Ovary (tissue), 9 donors: ENCODE data around the gene RANBP17. TPM values are rescaled to one million over a fixed set of nuclear protein-coding genes. Genes with fewer than 3 reads are reported as not detected.

Experiments
- DNase-seq, 5 donors: peaks; one replicate each; pipeline ENCODE4 v3.0.0-alpha.2; 2019 to 2020
- H3K27ac ChIP-seq, 2 donors: fragments of 200-600 bp; one replicate each; pipeline versions ENCODE4 v1.5.1 to v1.8.0; 2019 to 2022
- H3K27me3 ChIP-seq: fragments of 200-600 bp; one replicate; pipeline ENCODE4 v1.8.0; 2022
- H3K36me3 ChIP-seq: fragments of 200-600 bp; sonication (generic); one replicate; pipeline ENCODE4 v1.5.1; 2019
- H3K4me1 ChIP-seq: one replicate; pipeline ENCODE4 v1.8.1; 2013; ENCODE audit warnings: mild to moderate bottlenecking, moderate library complexity; ENCODE audit not compliant: insufficient read depth
- H3K4me3 ChIP-seq: fragments of 200-600 bp; sonication (generic); one replicate; pipeline ENCODE4 v1.5.1; 2017
- H3K9me3 ChIP-seq, 2 donors: fragments of 200-600 bp in 1 of 2; sonication (generic) in 1 of 2; one replicate each; pipeline versions ENCODE4 v1.5.1 to v1.8.1; 2013 to 2019; ENCODE audit warnings: mild to moderate bottlenecking in 1 of 2, moderate library complexity in 1 of 2
- CTCF ChIP-seq, 3 donors: fragments of 450-650 bp in 2 of 3; fragments of 200-600 bp in 1 of 3; IDR thresholded peaks; one replicate each; pipeline versions ENCODE4 v1.5.1 to v1.8.0; 2016 to 2022; ENCODE audit warnings: antibody characterized with exemption in 3 of 3, mild to moderate bottlenecking in 1 of 3
- EP300 ChIP-seq: sonication (generic); formaldehyde crosslinking; IDR thresholded peaks from one replicate; pipeline ENCODE4 v1.6.1; 2017; ENCODE audit warnings: antibody characterized with exemption
- POLR2A ChIP-seq: fragments of 450-650 bp; IDR thresholded peaks from one replicate; pipeline ENCODE4 v1.6.1; 2017; ENCODE audit warnings: antibody characterized with exemption, mild to moderate bottlenecking, moderate library complexity
- WGBS, 3 donors: extraction: QIAGEN DNeasy Blood & Tissue Kit in 1 of 3; methylation state at CpG; one replicate each; pipeline versions ENCODE4 v1.1.5 to v1.1.7; 2013 to 2017; 5-methylcytosine and 5-hydroxymethylcytosine counted together
- intact Hi-C, 4 donors: fragments of 100-400 bp; cut with DNase I; formaldehyde crosslinking; loops; one replicate each; pipeline versions ENCODE4 v1.11.0 to v1.15.1; 2022 to 2023
- polyA plus RNA-seq, 2 donors: library from polyadenylated mRNA; stranded (reverse); fragments of 200-250 nt in 1 of 2; fragments of 350-450 nt in 1 of 2; fragmentation: Illumina TruSeq in 1 of 2; extraction: RNeasy Lipid Tissue Mini Kit (QIAGEN cat#74804) in 1 of 2; gene quantifications; one replicate each; pipeline ENCODE4 v1.2.3, GENCODE V29; 2013 to 2014
- total RNA-seq, 7 donors: library from RNA; depleted of rRNA in 2 of 7; stranded (reverse); fragments of >200 nt in 2 of 7; fragmentation: NEBNext Ultra II Directional in 3 of 7; extraction: Animal tissue kit (Norgen Biotek cat#: 25700) in 3 of 7; gene quantifications; one replicate each; pipeline versions ENCODE4 v1.1.0 to v1.2.4, GENCODE V29; 2016 to 2023
- donor health status: DM: no; HTN: no; CAD: no; lungs with moderate emphysema.
- donor health status: DM: no; HTN: no; CAD: no.
- donor health status: Bipolar disorder and iron deficiency.
- donor health status: DM: yes; HTN: yes; CAD: no.
- donor health status: DM: no; HTN: no; CAD: no.
- donor health status: DM: yes; HTN: yes; CAD: no.

The RANBP17 gene
- total and polyA plus RNA-seq, 9 donors, result 1.3 to 16.1 (median 8.5) TPM

- no peak overlapping the region for H3K4me3 ChIP-seq
- no peaks in the 10 kb centered on the region for H3K36me3 ChIP-seq
- H3K4me1 ChIP-seq, result peaks cover 5% of the 10 kb centered on the region
- TF ChIP-seq CTCF (IDR thresholded peaks at IDR 0.05), result no peak
- no peak for TF ChIP-seq EP300
- TF ChIP-seq POLR2A, result no peak
- H3K27ac ChIP-seq, result no peak overlapping the region
- peaks cover 0 to 2% of the 10 kb centered on the region in 2 donors for H3K9me3 ChIP-seq
- no peak for DNase-seq
- H3K27me3 ChIP-seq, result no peaks in the 10 kb centered on the region
- 7 to 12% (median 10%) methylated on average over 37 of the region's 37 CpGs for WGBS, 3 donors
- intact Hi-C loops, result no loop called here
These were observed 451.8 kb downstream of the RANBP17 start for GRCh38 chr5:171313481-171314206.

GRCh38 chr5:171314728-171315385, 453.0 kb downstream of the RANBP17 start:
- no peak for DNase-seq
- WGBS, 3 donors, result 2% methylated on average over 31 to 53 of the region's 53 CpGs
- H3K4me3 ChIP-seq, result no peak overlapping the region
- no peak overlapping the region for H3K27ac ChIP-seq
- no peaks in the 10 kb centered on the region for H3K36me3 ChIP-seq
- H3K4me1 ChIP-seq, result peaks cover 5% of the 10 kb centered on the region
- no peak for TF ChIP-seq POLR2A
- H3K27me3 ChIP-seq, result no peaks in the 10 kb centered on the region
- intact Hi-C loops, result no loop called here
- H3K9me3 ChIP-seq, result peaks cover 0 to 2% of the 10 kb centered on the region in 2 donors

- 2 to 3% (median 3%) methylated on average over 28 to 36 of the region's 36 CpGs for WGBS, 3 donors
- no peak overlapping the region for H3K4me3 ChIP-seq
- intact Hi-C loops, result no loop called here
- no peaks in the 10 kb centered on the region for H3K27me3 ChIP-seq
- TF ChIP-seq POLR2A (no peak), CTCF (IDR thresholded peaks at IDR 0.05) (no peak), EP300 (no peak)
- peaks cover 5% of the 10 kb centered on the region for H3K4me1 ChIP-seq
- no peak for DNase-seq
- H3K27ac ChIP-seq, result no peak overlapping the region
- H3K9me3 ChIP-seq, result peaks cover 0 to 2% of the 10 kb centered on the region in 2 donors
- H3K36me3 ChIP-seq, result no peaks in the 10 kb centered on the region
These were observed 453.6 kb downstream of the RANBP17 start for GRCh38 chr5:171315386-171315891.

- intact Hi-C loops, result no loop called here
- H3K27ac ChIP-seq, result no peak overlapping the region
- no peaks in the 10 kb centered on the region for H3K27me3 ChIP-seq
- no peak overlapping the region for H3K4me3 ChIP-seq
- H3K36me3 ChIP-seq, result no peaks in the 10 kb centered on the region
- TF ChIP-seq CTCF (IDR thresholded peaks at IDR 0.05), result no peak
- TF ChIP-seq EP300, result no peak
- no peak for TF ChIP-seq POLR2A
- H3K9me3 ChIP-seq, result peaks cover 0 to 2% of the 10 kb centered on the region in 2 donors
- DNase-seq, result no peak
- 9 to 13% (median 10%) methylated on average over 20 of the region's 20 CpGs for WGBS, 3 donors
- H3K4me1 ChIP-seq, result peaks cover 5% of the 10 kb centered on the region
These were observed 454.1 kb downstream of the RANBP17 start for GRCh38 chr5:171315925-171316257.
